HG02759 (cell line): ENCODE results near the gene NT5M.

Source experiments
- ATAC-seq: cut with Tn5 transposase; IDR thresholded peaks from one replicate; pipeline ENCODE4 v1.9.1; 2021; ENCODE audit warnings: mild to moderate bottlenecking, moderate library complexity; ENCODE audit not compliant: unreplicated experiment

NT5M gene

GRCh38 chr17:17388657-17389496, 85.7 kb downstream of the NT5M start:
- ATAC-seq, result no peak

- no peak for ATAC-seq
These were observed 88.6 kb downstream of the NT5M start for GRCh38 chr17:17391668-17392370.

- ATAC-seq, result no peak
These were observed 90.8 kb downstream of the NT5M start for GRCh38 chr17:17393976-17394375.

GRCh38 chr17:17394494-17394893, 91.3 kb downstream of the NT5M start:
- no peak for ATAC-seq

GRCh38 chr17:17395246-17395802, 92.2 kb downstream of the NT5M start:
- ATAC-seq, result no peak

- ATAC-seq, result no peak
These were observed 92.7 kb downstream of the NT5M start for GRCh38 chr17:17395885-17396284.
